HCT116 (cell line): Measurements from ENCODE around the gene ATXN2.

Experiments used
- EZH2 ChIP-seq: fragments of 200-600 bp; sonication (generic); IDR thresholded peaks from 2 replicates; pipeline ENCODE4 v1.6.1; 2017; ENCODE audit warnings: antibody characterized with exemption, mixed run types
- POLR2A ChIP-seq: IDR thresholded peaks from 2 replicates; pipeline ENCODE4 v1.7.0; 2011; ENCODE audit warnings: borderline replicate concordance; ENCODE audit not compliant: insufficient read depth, insufficient read length; ENCODE audit errors: extremely low read depth
- TF ChIP-seq, protein P1 (sequence below), 3 experiments: fragments of 200-600 bp in 1 of 3; sonication (generic) in 1 of 3; IDR thresholded peaks in 2 of 3; conservative IDR thresholded peaks in 1 of 3; 2 replicates each; pipeline ENCODE4 v1.5.1; 2012 to 2017; ENCODE audit warnings: low read depth in 2 of 3, low read length in 2 of 3, antibody characterized with exemption in 1 of 3, borderline replicate concordance in 1 of 3, control low read depth in 1 of 3, mild to moderate bottlenecking in 1 of 3, mixed read lengths in 1 of 3, mixed run types in 1 of 3, moderate library complexity in 1 of 3; ENCODE audit not compliant: insufficient read depth in 1 of 3

DNA sequence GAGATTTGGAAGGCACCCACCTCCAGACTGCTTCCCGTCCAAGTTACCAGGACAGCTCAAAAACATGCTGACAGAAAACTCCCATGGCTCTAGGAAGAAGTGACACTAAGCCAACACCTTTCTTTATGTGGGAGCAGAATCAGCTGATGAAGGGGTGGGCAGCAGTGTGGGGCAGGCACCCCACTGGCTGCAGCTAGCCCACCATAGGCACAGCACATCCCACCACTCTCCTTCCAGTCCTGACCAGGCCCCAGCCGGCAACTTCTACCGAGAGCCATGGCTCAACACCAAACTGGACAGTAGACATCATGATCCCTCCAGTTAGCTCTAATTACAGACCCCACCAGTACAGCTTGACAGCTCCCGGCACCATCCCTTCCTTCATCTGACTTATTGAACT, 148.4 kb downstream of the ATXN2 start:
- TF ChIP-seq POLR2A = no peak
- TF ChIP-seq, protein P1, sequence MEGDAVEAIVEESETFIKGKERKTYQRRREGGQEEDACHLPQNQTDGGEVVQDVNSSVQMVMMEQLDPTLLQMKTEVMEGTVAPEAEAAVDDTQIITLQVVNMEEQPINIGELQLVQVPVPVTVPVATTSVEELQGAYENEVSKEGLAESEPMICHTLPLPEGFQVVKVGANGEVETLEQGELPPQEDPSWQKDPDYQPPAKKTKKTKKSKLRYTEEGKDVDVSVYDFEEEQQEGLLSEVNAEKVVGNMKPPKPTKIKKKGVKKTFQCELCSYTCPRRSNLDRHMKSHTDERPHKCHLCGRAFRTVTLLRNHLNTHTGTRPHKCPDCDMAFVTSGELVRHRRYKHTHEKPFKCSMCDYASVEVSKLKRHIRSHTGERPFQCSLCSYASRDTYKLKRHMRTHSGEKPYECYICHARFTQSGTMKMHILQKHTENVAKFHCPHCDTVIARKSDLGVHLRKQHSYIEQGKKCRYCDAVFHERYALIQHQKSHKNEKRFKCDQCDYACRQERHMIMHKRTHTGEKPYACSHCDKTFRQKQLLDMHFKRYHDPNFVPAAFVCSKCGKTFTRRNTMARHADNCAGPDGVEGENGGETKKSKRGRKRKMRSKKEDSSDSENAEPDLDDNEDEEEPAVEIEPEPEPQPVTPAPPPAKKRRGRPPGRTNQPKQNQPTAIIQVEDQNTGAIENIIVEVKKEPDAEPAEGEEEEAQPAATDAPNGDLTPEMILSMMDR (IDR thresholded peaks at IDR 0.05 in 2 of 3, conservative IDR thresholded peaks at IDR 0.05 in 1 of 3; ENCODE audit: borderline replicate concordance in 1 of 3, insufficient read depth in 1 of 3, low read depth in 2 of 3, low read length in 2 of 3) = no peak
- TF ChIP-seq EZH2 = no peak
